Measurements from ENCODE around the gene APOD.

The APOD gene

DNA sequence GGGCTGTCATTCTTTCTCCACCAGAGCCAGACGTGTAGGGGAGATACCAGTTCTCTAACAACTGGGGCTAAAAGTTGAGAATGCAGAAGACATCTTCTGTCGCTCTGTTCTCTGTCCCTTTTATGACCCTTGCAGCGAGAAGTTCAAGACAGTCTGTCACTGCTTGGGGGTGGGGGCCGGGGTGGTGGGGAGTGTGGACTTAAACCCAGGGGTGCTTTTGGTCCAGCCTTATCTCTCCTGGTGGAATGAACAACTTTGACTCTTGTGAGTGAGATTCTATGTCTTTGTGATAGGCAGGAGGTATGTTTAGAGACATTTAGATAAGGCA lies 767 bp upstream of the APOD start:
- in situ Hi-C loops (cut with HindIII; ENCODE audit: low sequenced_read_pairs) = no loop called here
- DNase-seq (ENCODE audit: low read depth, low spot score) = no peak
- no peak overlapping the region for H3K4me3 ChIP-seq (ENCODE audit: low read depth, low read length)
- TF ChIP-seq, protein P1, sequence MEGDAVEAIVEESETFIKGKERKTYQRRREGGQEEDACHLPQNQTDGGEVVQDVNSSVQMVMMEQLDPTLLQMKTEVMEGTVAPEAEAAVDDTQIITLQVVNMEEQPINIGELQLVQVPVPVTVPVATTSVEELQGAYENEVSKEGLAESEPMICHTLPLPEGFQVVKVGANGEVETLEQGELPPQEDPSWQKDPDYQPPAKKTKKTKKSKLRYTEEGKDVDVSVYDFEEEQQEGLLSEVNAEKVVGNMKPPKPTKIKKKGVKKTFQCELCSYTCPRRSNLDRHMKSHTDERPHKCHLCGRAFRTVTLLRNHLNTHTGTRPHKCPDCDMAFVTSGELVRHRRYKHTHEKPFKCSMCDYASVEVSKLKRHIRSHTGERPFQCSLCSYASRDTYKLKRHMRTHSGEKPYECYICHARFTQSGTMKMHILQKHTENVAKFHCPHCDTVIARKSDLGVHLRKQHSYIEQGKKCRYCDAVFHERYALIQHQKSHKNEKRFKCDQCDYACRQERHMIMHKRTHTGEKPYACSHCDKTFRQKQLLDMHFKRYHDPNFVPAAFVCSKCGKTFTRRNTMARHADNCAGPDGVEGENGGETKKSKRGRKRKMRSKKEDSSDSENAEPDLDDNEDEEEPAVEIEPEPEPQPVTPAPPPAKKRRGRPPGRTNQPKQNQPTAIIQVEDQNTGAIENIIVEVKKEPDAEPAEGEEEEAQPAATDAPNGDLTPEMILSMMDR (IDR thresholded peaks at IDR 0.05; ENCODE audit: low read depth, low read length) = no peak

DNA sequence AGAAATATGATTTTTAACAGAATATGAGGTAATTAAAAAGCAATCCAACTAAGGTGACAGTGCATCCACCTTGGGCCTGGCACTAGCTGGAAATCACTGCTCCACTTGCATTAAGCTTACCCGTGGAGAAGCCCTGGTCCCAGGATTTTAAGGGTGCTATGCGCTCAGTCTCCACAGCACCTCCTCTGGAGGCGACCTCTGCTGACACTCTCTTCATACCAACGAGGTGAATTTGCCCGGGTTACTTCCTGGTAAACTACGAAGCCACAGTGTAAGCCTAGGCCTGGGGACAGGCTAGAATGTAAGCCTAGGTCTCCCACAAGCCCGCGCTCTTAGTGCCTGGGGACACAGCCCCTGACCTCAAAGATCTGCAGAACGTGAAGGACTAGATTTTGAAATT lies 793 bp downstream of the APOD start:
- no peak overlapping the region for H3K4me3 ChIP-seq (ENCODE audit: low read depth, low read length)
- TF ChIP-seq, protein P1 (IDR thresholded peaks at IDR 0.05; ENCODE audit: low read depth, low read length) = no peak
- in situ Hi-C loops (cut with HindIII; ENCODE audit: low sequenced_read_pairs) = no loop called here
- no peak for DNase-seq (ENCODE audit: low read depth, low spot score)

DNA sequence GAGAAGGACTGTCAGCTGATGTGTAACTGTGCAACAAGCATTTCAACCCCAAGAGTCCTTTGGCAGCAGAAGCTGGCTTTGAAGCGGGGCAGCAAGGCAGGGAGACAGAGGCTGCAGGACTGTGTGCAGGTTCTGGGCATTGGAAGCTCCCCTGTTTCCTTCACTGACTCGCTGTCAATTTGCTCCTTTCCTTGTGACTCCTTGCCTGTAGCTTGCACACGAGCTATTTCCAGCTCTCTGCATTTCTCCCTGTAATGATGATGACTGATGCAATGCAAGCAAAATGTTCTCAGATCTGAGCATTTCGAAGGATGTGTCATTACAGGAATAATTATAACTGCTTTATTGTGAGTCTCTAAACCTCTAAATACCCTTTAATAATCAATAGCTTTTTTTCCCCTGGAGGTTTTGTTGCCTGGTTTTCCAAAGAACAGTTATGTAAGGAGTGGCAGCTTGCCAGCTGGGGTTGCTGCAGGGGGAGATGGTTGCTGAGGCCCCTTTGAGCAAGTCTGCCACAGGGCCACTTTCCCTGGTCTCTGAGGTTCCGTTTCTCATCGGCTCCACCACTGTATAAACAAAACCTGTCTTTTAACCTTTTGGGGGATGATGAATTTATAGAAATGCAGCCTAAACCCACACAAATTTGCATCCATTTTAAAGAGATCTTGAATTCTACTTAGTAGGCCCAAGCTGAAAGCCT lies 2.8 kb downstream of the APOD start:
- H3K4me3 ChIP-seq (ENCODE audit: low read depth, low read length) = no peak overlapping the region
- TF ChIP-seq, protein P1 (IDR thresholded peaks at IDR 0.05; ENCODE audit: low read depth, low read length) = no peak
- in situ Hi-C loops (cut with HindIII; ENCODE audit: low sequenced_read_pairs) = no loop called here
- peak; percentile 34 for DNase-seq (ENCODE audit: low read depth, low spot score)

DNA sequence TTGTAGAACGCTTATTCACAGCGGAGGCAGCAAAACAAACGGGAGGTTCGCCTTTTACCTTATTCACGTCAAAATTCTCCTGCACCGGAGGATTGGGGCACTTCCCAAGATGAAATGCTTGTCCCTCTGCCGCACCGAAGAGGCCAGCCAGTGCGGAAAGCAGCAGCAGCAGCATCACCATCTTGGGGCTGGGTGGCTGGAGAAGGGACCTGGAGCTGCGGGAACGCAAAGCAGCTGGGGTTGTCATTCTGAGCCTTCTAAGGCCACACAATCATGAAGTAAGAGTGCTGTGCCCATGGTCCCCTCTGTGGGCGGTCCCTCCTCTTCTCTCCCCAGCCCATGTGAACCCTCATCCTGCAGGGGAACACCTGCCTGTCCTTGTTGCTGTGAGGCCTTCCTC lies 4.5 kb downstream of the APOD start:
- TF ChIP-seq, protein P1 (IDR thresholded peaks at IDR 0.05; ENCODE audit: low read depth, low read length) = no peak
- no peak overlapping the region for H3K4me3 ChIP-seq (ENCODE audit: low read depth, low read length)
- in situ Hi-C loops (cut with HindIII; ENCODE audit: low sequenced_read_pairs) = no loop called here
- no peak for DNase-seq (ENCODE audit: low read depth, low spot score)

DNA sequence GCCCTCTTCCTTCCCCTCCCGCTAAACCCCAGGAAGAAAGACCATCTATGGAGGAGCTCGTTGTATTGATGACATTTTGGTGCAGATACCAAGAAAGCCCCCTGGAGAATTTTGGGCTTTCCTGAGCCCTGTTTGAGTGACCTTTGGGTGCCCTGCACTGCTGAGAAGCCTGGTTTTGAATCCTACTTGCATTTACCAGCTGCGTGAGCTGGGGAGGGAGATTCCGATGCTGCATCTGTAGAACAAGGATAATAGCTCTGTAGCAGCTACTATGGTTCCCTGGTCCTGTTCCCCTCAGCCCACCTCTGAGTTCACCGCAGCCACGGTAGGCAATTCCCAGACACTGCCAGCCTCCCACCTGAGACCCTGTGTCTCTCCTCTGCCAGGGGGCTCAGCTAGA lies 5.2 kb downstream of the APOD start:
- no peak for DNase-seq (ENCODE audit: low read depth, low spot score)
- in situ Hi-C loops (cut with HindIII; ENCODE audit: low sequenced_read_pairs) = no loop called here
- no peak overlapping the region for H3K4me3 ChIP-seq (ENCODE audit: low read depth, low read length)
- TF ChIP-seq, protein P1 (IDR thresholded peaks at IDR 0.05; ENCODE audit: low read depth, low read length) = no peak

DNA sequence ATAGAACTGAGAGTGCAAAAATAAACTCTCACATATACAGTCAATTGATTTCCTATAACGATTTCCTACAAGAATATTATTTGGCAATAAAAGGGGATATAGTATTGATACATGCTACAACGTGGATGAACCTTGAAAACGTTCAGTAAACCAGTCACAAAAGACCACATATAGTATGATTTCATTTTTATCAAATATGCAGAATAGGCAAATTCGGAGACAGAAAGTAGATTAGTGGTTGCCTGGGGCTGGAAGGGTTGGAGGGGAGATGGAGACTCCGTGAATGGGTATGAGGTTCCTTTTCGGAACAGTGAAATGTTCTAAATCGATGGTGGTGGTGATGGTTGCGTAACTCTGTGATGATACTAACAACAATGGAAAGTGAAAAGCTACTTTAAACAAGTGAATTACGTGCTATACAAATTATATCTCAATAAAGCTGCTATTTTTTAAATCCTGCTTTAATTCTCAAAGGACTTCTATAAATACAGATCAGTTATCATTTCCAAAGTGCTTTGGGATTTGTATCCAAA lies 6.0 kb downstream of the APOD start:
- in situ Hi-C loops (cut with HindIII; ENCODE audit: low sequenced_read_pairs) = no loop called here
- DNase-seq (ENCODE audit: low read depth, low spot score) = no peak
- TF ChIP-seq, protein P1 (IDR thresholded peaks at IDR 0.05; ENCODE audit: low read depth, low read length) = no peak
- H3K4me3 ChIP-seq (ENCODE audit: low read depth, low read length) = no peak overlapping the region
